Ovary (tissue), 9 donors: ENCODE results near the gene MAMDC4. TPM values are rescaled to one million over a fixed set of nuclear protein-coding genes. Genes with fewer than 3 reads are reported as not detected.

Source experiments
- DNase-seq, 5 donors: peaks; one replicate each; pipeline ENCODE4 v3.0.0-alpha.2; 2019 to 2020
- H3K27ac ChIP-seq, 2 donors: fragments of 200-600 bp; one replicate each; pipeline versions ENCODE4 v1.5.1 to v1.8.0; 2019 to 2022
- H3K27me3 ChIP-seq: fragments of 200-600 bp; one replicate; pipeline ENCODE4 v1.8.0; 2022
- H3K36me3 ChIP-seq: fragments of 200-600 bp; sonication (generic); one replicate; pipeline ENCODE4 v1.5.1; 2019
- H3K4me1 ChIP-seq: one replicate; pipeline ENCODE4 v1.8.1; 2013; ENCODE audit warnings: mild to moderate bottlenecking, moderate library complexity; ENCODE audit not compliant: insufficient read depth
- H3K4me3 ChIP-seq: fragments of 200-600 bp; sonication (generic); one replicate; pipeline ENCODE4 v1.5.1; 2017
- H3K9me3 ChIP-seq, 2 donors: fragments of 200-600 bp in 1 of 2; sonication (generic) in 1 of 2; one replicate each; pipeline versions ENCODE4 v1.5.1 to v1.8.1; 2013 to 2019; ENCODE audit warnings: mild to moderate bottlenecking in 1 of 2, moderate library complexity in 1 of 2
- CTCF ChIP-seq, 3 donors: fragments of 450-650 bp in 2 of 3; fragments of 200-600 bp in 1 of 3; IDR thresholded peaks; one replicate each; pipeline versions ENCODE4 v1.5.1 to v1.8.0; 2016 to 2022; ENCODE audit warnings: antibody characterized with exemption in 3 of 3, mild to moderate bottlenecking in 1 of 3
- EP300 ChIP-seq: sonication (generic); formaldehyde crosslinking; IDR thresholded peaks from one replicate; pipeline ENCODE4 v1.6.1; 2017; ENCODE audit warnings: antibody characterized with exemption
- POLR2A ChIP-seq: fragments of 450-650 bp; IDR thresholded peaks from one replicate; pipeline ENCODE4 v1.6.1; 2017; ENCODE audit warnings: antibody characterized with exemption, mild to moderate bottlenecking, moderate library complexity
- WGBS, 3 donors: extraction: QIAGEN DNeasy Blood & Tissue Kit in 1 of 3; methylation state at CpG; one replicate each; pipeline versions ENCODE4 v1.1.5 to v1.1.7; 2013 to 2017; 5-methylcytosine and 5-hydroxymethylcytosine counted together
- intact Hi-C, 4 donors: fragments of 100-400 bp; cut with DNase I; formaldehyde crosslinking; loops; one replicate each; pipeline versions ENCODE4 v1.11.0 to v1.15.1; 2022 to 2023
- polyA plus RNA-seq, 2 donors: library from polyadenylated mRNA; stranded (reverse); fragments of 200-250 nt in 1 of 2; fragments of 350-450 nt in 1 of 2; fragmentation: Illumina TruSeq in 1 of 2; extraction: RNeasy Lipid Tissue Mini Kit (QIAGEN cat#74804) in 1 of 2; gene quantifications; one replicate each; pipeline ENCODE4 v1.2.3, GENCODE V29; 2013 to 2014
- total RNA-seq, 7 donors: library from RNA; depleted of rRNA in 2 of 7; stranded (reverse); fragments of >200 nt in 2 of 7; fragmentation: NEBNext Ultra II Directional in 3 of 7; extraction: Animal tissue kit (Norgen Biotek cat#: 25700) in 3 of 7; gene quantifications; one replicate each; pipeline versions ENCODE4 v1.1.0 to v1.2.4, GENCODE V29; 2016 to 2023
- donor health status: DM: no; HTN: no; CAD: no; lungs with moderate emphysema.
- donor health status: DM: no; HTN: no; CAD: no.
- donor health status: Bipolar disorder and iron deficiency.
- donor health status: DM: yes; HTN: yes; CAD: no.
- donor health status: DM: no; HTN: no; CAD: no.
- donor health status: DM: yes; HTN: yes; CAD: no.

Gene MAMDC4
- total and polyA plus RNA-seq, 9 donors, result 0.15 to 31.4 (median 2.5) TPM

- DNase-seq, result peak in 1 of 5 donors; percentile 16
- Histone ChIP-seq H3K4me3 (no peak overlapping the region), H3K4me1 (peaks cover 7% of the 10 kb centered on the region), H3K27me3 (no peaks in the 10 kb centered on the region), H3K27ac (no peak overlapping the region), H3K9me3 (no peaks in the 10 kb centered on the region), H3K36me3 (no peaks in the 10 kb centered on the region)
- TF ChIP-seq EP300 (no peak), CTCF (IDR thresholded peaks at IDR 0.05) (no peak)
- intact Hi-C loops, result no loop called here
- 84 to 89% (median 84%) methylated on average over 21 to 22 of the region's 22 CpGs for WGBS, 3 donors
Observed at GRCh38 chr9:136860933-136861873, 9.1 kb downstream of the MAMDC4 start.

GRCh38 chr9:136861874-136862457 lies 9.8 kb downstream of the MAMDC4 start:
- Histone ChIP-seq H3K27me3 (no peaks in the 10 kb centered on the region), H3K9me3 (no peaks in the 10 kb centered on the region), H3K27ac (no peak overlapping the region), H3K4me3 (no peak overlapping the region), H3K36me3 (no peaks in the 10 kb centered on the region), H3K4me1 (peaks cover 8% of the 10 kb centered on the region)
- peak in 1 of 5 donors; percentile 18 for DNase-seq
- TF ChIP-seq POLR2A (no peak), EP300 (no peak), CTCF (IDR thresholded peaks at IDR 0.05) (no peak)
- intact Hi-C loops, result no loop called here
- 83 to 87% (median 83%) methylated on average over 26 of the region's 26 CpGs for WGBS, 3 donors

GRCh38 chr9:136862849-136863622 lies 10.9 kb downstream of the MAMDC4 start:
- Histone ChIP-seq H3K27me3 (no peaks in the 10 kb centered on the region), H3K4me3 (no peak overlapping the region), H3K27ac (no peak overlapping the region), H3K9me3 (no peaks in the 10 kb centered on the region), H3K4me1 (peaks cover 8% of the 10 kb centered on the region), H3K36me3 (no peaks in the 10 kb centered on the region)
- TF ChIP-seq CTCF (IDR thresholded peaks at IDR 0.05) (no peak), EP300 (no peak), POLR2A (no peak)
- intact Hi-C loops, result no loop called here
- 86 to 89% (median 89%) methylated on average over 31 of the region's 31 CpGs for WGBS, 3 donors
- peak in 1 of 5 donors; percentile 19 for DNase-seq

- Histone ChIP-seq H3K4me1 (peaks cover 8% of the 10 kb centered on the region), H3K36me3 (no peaks in the 10 kb centered on the region), H3K4me3 (no peak overlapping the region), H3K27me3 (no peaks in the 10 kb centered on the region), H3K9me3 (no peaks in the 10 kb centered on the region), H3K27ac (no peak overlapping the region)
- intact Hi-C loops, result no loop called here
- WGBS, 3 donors, result 87 to 91% (median 89%) methylated on average over 9 to 12 of the region's 12 CpGs
- no peak for DNase-seq
- TF ChIP-seq CTCF (IDR thresholded peaks at IDR 0.05) (no peak), POLR2A (no peak)
Observed at GRCh38 chr9:136863623-136864273, 11.6 kb downstream of the MAMDC4 start.
